ENCODE data around the gene ROPN1L.

The ROPN1L gene

GRCh38 chr5:10431415-10431814, 10.3 kb upstream of the ROPN1L start:
- DNase-seq, result no peak

DNA sequence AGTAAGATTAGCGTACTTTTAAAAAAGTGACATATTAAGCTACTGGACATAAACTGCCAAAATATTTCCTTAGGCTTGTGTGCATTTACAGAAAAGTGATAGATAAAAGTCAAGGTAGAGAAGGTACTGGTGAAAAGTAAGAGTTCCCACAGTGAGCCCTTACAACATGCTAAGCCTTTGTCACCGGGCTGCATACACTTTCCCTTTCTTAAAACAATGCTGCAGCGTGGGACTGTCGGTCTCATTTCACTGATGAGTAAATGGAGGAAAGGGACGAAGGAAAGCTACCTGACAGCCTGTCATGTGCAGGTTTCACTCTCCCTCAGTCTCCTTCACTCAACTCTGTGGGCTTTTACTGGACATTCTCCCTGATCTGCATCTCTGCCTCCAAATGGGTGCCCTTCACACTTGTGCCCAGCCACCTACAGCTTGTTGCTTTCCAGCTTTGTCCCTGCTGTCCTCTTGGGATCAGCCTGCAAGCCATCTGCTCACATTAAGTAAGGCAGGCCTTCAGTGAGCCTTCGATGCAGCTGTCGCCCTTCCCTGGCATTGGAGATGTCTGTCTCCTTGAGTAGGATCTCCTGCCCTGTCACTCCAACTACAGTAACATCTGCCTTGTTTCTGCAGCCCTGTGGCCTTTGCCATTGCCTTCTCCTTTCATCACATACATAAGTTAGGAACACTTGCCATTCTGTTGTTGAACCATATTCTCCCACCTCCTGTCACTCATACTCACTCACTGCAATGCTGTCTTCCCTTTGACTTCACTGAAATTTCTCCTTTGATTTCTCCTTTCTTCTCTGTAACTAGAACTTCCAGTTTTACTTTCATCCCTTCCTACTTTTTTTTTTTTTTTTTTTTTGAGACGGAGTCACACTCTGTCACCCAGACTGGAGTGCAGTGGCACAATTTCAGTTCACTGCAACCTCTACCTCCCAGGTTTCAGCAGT, 9.3 kb upstream of the ROPN1L start:
- no peak for DNase-seq

DNA sequence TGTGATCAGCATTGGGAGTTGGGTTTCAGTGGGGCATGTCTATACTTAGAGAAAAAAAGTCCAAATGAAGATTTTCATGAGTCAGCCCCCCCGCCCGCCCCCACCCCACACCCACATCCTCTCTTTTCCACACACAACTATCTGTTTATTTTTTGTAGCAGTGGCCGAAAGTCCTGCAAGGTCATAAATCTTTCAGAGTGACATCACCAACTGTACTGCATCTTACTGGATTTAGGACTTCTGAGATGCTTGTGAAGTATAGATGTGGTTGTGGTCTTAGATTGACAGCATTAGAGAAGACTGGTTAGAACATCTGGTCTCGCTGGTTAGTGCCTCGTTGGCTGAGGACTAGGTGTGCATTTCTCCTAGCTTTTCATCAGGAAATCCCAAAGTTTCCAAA, 7.3 kb upstream of the ROPN1L start:
- DNase-seq, result no peak

GRCh38 chr5:10438301-10438700, 3.4 kb upstream of the ROPN1L start:
- no peak for DNase-seq

- DNase-seq, result no peak
Measured at GRCh38 chr5:10439692-10440091, 2.0 kb upstream of the ROPN1L start.

- no peak for DNase-seq
Measured at GRCh38 chr5:10440367-10440990, 1.2 kb upstream of the ROPN1L start.

GRCh38 chr5:10441992-10442435, 335 bp downstream of the ROPN1L start:
- no peak for DNase-seq

DNA sequence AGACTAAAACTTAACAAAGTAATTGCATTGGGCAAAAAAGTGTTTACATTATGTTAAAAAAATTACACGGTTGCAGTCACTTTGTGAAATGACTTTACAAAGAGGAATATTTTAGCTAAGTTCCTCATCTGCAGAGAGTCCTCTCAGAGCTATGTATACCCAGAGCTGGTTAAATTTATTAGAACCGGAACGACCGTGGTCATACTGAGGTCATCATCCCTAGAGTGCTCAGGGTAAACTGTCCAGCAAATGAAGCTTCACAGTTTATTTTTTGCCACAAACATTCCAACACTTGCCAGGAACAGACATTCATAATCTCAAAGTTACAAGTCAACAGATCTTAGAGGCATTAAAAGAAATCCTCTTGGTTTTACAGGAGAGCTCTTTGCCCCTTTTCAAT, 897 bp downstream of the ROPN1L start:
- DNase-seq, result no peak

- DNase-seq, result no peak
Measured at GRCh38 chr5:10445352-10445751, 3.7 kb downstream of the ROPN1L start.

DNA sequence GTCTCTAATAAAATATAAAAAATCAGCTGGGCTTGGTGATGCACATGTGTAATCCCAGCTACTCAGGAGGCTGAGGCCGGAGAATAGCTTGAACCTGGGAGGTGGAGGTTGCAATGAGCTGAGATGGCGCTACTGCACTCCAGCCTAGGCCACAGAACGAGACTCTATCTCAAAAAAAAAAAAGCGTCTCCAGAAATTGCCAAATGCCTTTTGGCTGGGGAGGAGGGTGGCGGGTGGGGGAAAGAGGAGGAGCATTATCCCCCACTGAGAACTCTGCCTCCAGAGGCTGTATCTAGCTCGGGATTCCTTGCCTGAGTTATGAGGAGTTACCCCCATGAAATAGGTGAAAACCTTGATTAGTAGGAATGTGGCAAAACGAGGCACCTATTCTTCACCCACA, 4.8 kb downstream of the ROPN1L start:
- DNase-seq, result no peak

DNA sequence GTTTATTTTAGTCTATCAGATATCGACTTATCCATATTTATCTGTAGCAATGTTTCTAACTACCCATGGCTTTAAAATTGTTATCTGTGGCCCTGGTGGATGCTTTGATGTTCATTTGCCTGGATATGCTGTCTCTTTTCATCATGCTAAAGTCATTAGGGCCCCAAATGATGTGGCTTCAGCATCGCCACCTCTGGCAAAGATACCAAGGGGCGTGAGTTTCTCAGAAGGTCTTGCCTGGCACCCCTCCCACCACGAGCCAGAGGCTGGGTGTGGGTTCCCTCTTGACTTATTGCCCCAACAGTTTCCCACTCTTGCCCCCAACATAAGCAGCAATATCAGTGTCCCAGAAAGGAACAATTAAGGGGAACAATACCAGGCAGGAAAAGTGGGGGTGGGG, 5.4 kb downstream of the ROPN1L start:
- DNase-seq, result no peak

DNA sequence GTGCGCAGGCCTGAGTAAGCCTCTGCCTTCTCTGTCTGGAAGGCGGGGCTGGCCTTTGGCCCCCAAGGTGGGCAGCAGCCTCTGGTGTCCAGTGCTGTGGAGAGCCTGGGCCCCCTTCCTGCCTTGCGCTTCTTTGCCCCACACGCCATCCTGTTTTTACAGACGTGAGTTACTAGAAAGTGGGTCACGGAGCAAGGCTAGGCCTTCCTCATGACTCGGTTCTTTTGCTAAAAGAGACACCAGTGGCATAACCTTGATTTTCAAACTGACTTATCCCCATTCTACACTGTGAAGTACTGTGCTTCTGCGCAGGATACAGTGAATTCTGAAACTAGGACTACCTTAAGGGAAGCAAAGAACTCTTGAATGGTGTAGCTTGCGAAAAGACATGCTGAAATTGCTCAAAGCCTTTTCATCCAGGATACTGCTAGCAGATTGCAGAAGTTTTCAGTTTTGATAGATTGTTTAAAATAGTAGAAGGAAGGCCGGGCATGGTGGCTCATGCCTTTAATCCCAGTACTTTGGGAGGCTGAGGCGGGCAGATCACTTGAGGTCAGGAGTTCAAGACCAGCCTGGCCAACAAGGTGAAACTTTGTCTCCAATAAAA, 7.2 kb downstream of the ROPN1L start:
- DNase-seq, result no peak

- DNase-seq, result no peak
Measured at GRCh38 chr5:10451137-10451824, 9.6 kb downstream of the ROPN1L start.

GRCh38 chr5:10452768-10453331, 11.2 kb downstream of the ROPN1L start:
- DNase-seq, result peak; percentile 93

DNA sequence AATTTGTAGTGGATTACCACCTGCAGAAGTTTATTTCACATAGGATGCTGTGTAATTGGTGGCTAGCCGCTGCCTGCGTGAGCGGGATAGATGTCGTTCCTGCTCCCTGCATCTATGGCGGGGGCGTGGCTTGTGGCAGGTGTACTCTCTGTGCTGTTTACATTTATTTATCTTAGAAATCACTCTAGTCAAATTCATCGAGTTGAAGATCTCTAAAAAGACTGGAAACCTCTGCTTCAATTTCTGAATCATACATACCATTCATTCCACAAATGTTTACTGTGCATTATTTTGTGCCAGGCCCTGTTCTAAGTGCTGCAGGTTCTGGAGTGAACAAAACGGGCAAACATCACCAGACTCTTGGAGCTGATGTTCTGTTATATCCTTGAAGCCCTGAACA, 11.9 kb downstream of the ROPN1L start:
- peak; percentile 31 for DNase-seq

GRCh38 chr5:10454591-10455276, 13.1 kb downstream of the ROPN1L start:
- DNase-seq, result no peak

DNA sequence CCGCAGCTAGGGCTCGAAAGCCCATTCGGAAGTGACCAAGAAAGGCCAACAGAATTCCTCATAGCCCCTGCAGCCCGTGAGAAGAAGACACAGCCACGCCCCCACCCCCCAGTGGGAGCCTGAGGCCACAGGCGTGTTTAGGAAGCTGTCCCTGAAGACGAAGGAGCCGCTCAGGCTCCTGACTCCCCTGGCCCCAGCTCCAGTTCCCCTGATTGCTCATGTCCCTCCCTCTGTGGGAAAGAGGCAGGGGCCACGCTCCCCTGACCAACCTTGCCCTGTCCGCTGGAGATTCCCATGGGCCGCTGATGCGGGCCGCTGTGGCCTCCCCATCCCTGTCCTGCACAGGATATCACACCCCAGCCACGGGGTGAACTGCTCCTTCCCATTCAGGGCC, 13.6 kb downstream of the ROPN1L start:
- DNase-seq, result no peak

- no peak for DNase-seq
Measured at GRCh38 chr5:10456583-10457420, 15.1 kb downstream of the ROPN1L start.

DNA sequence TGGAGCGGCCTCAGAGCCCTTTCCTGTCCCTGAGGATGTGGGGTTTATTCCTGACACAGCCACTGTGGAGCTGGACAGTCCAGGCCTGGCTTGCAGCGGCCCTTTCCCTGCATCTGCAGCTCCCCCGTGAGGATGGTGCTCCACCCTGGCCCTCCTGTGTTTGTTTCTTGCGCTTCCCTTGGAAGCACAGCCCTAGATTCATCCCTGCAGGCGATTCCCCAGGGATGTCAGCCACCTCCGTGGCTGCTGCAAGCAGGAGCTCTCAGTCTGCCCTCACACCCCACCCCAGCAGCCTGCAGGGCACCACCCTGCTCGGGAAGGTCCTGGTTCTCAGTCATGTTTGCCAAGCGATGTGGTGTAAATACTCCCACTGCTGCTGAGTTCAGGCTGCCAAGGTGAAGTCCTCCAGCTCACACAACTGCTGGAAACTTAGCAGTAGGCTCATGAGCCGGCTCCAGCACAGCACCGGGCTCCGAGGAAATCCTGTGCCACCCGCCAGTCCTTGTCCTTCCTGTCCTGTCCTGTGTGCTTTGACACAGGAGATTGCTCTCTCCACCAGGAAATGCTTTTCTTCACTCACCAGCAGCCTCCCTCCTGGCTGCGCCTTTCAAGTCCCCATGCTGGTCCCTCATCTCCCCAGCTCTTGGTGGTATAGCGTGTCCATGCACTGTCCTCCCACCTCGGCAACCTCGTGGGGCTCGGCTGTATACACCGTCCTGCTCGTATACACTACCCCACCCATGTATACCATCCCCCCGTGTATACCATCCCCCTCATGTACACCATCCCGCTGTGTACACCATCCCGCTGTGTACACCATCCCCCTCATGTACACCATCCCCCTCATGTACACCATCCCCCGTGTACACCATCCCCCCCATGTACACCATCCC, 16.2 kb downstream of the ROPN1L start:
- DNase-seq, result no peak
